Umbilical cord (tissue), 2 donors: ENCODE results near the gene LAMB1. TPM values are rescaled to one million over a fixed set of nuclear protein-coding genes. Genes with fewer than 3 reads are reported as not detected.
"Not testable (repeated sequence)": the region's sequence is repeated elsewhere in the genome, so short reads cannot be mapped to it uniquely, and the experiment has no call there.

Source experiments
- DNase-seq: peaks from one replicate; pipeline ENCODE4 v3.0.0-alpha.2; 2015; ENCODE audit warnings: low spot score
- total RNA-seq: library from RNA; depleted of rRNA; stranded (reverse); fragments of >200 nt; gene quantifications from one replicate; pipeline ENCODE4 v1.2.3, GENCODE V29; 2014; ENCODE audit warnings: low replicate concordance; ENCODE audit not compliant: insufficient read depth

LAMB1 gene
- total RNA-seq, 1 donor from 2014 or later = 491 TPM

GRCh38 chr7:107946881-107947280, 56.1 kb downstream of the LAMB1 start:
- no peak for DNase-seq

- no peak for DNase-seq
Measured at GRCh38 chr7:107946451-107946850, 56.5 kb downstream of the LAMB1 start.

- DNase-seq = no peak
Measured at GRCh38 chr7:107945332-107945731, 57.6 kb downstream of the LAMB1 start.

GRCh38 chr7:107944411-107945169, 58.4 kb downstream of the LAMB1 start:
- no peak for DNase-seq

GRCh38 chr7:107943018-107943417, 59.9 kb downstream of the LAMB1 start:
- no peak for DNase-seq

GRCh38 chr7:107940951-107941350, 62.0 kb downstream of the LAMB1 start:
- DNase-seq = no peak

- DNase-seq = peak; percentile 81
Measured at GRCh38 chr7:107939573-107940489, 63.1 kb downstream of the LAMB1 start.

- DNase-seq = peak; percentile 88
Measured at GRCh38 chr7:107938456-107939250, 64.3 kb downstream of the LAMB1 start.

- DNase-seq = peak; percentile 91
Measured at GRCh38 chr7:107937531-107937930, 65.4 kb downstream of the LAMB1 start.

GRCh38 chr7:107936312-107936711, 66.6 kb downstream of the LAMB1 start:
- no peak for DNase-seq

- DNase-seq = no peak
Measured at GRCh38 chr7:107934991-107935770, 67.8 kb downstream of the LAMB1 start.

- peak; percentile 79 for DNase-seq
Measured at GRCh38 chr7:107933386-107934013, 69.5 kb downstream of the LAMB1 start.

GRCh38 chr7:107932805-107933204, 70.2 kb downstream of the LAMB1 start:
- DNase-seq = no peak

GRCh38 chr7:107931740-107932515, 71.0 kb downstream of the LAMB1 start:
- DNase-seq = no peak

GRCh38 chr7:107926481-107926880, 76.5 kb downstream of the LAMB1 start:
- DNase-seq = no peak

- DNase-seq = no peak
Measured at GRCh38 chr7:107924841-107925504, 78.0 kb downstream of the LAMB1 start.

- no peak for DNase-seq
Measured at GRCh38 chr7:107922886-107923285, 80.1 kb downstream of the LAMB1 start.

- not testable (repeated sequence) for DNase-seq
Measured at GRCh38 chr7:107921826-107922225, 81.1 kb downstream of the LAMB1 start.
